ENCODE measurements around the gene MTCL1.

Gene MTCL1

DNA sequence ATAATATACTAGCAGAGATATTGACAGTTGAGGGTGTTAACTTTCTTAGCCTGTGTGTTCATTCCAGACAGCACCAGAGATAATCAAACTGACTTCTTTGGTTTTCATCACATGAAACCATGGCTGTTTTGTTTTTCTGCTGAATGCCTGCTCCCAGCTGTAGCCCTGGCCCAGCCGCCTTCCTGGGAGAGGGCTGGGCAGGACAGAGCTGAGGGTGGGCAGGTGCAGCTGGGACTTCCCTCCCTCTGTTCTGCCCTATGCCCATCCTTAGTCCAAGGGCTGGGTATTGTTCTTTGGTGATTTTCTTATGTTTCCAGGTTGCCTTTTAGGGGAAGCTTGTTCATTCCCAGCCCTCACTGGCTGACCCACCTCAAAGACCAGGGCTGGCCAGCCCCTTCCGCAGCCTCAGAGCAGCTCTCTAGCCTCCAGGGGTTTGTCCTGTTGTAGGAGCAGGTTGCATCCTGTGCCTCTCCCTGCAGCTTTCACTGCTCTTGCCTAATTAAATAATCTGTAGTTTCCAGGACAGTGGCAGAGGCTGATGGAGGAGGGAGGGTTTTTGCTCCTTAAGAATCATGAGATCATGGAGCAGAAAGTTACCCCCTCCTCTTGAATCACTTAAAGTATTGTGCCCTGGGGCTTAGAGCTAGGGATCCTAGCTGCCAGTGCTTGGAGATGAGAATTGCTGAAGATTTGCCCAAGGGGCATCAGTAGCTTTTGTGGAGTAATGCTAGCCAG lies 61.4 kb downstream of the MTCL1 start:
- peak; percentile 21; the same call in 1 of the 3 replicates for ATAC-seq (ENCODE audit: low read depth)
- no peaks in the 10 kb centered on the region for H3K4me1 ChIP-seq (ENCODE audit: insufficient read depth, poor library complexity, severe bottlenecking)

GRCh38 chr18:8767340-8767739 lies 62.0 kb downstream of the MTCL1 start:
- no peak for DNase-seq (ENCODE audit: low spot score)
- H3K27ac ChIP-seq (ENCODE audit: poor library complexity, severe bottlenecking), result no peak overlapping the region
- ATAC-seq (ENCODE audit: low read depth), result no peak

More for the DNA sequence above, 61.4 kb downstream of the MTCL1 start:
- Histone ChIP-seq H3K9me3 (ENCODE audit: severe bottlenecking) (no peaks in the 10 kb centered on the region), H3K36me3 (ENCODE audit: low read depth) (peaks cover 19% of the 10 kb centered on the region), H3K27me3 (ENCODE audit: insufficient read depth, poor library complexity, severe bottlenecking) (no peaks in the 10 kb centered on the region), H3K4me3 (ENCODE audit: severe bottlenecking) (no peak overlapping the region), H3K27ac (ENCODE audit: poor library complexity, severe bottlenecking) (no peak overlapping the region)
- DNase-seq (ENCODE audit: low spot score), result no peak
- TF ChIP-seq, protein P1, sequence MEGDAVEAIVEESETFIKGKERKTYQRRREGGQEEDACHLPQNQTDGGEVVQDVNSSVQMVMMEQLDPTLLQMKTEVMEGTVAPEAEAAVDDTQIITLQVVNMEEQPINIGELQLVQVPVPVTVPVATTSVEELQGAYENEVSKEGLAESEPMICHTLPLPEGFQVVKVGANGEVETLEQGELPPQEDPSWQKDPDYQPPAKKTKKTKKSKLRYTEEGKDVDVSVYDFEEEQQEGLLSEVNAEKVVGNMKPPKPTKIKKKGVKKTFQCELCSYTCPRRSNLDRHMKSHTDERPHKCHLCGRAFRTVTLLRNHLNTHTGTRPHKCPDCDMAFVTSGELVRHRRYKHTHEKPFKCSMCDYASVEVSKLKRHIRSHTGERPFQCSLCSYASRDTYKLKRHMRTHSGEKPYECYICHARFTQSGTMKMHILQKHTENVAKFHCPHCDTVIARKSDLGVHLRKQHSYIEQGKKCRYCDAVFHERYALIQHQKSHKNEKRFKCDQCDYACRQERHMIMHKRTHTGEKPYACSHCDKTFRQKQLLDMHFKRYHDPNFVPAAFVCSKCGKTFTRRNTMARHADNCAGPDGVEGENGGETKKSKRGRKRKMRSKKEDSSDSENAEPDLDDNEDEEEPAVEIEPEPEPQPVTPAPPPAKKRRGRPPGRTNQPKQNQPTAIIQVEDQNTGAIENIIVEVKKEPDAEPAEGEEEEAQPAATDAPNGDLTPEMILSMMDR (IDR thresholded peaks at IDR 0.05; ENCODE audit: poor library complexity, severe bottlenecking), result no peak

GRCh38 chr18:8769509-8770095 lies 64.2 kb downstream of the MTCL1 start:
- no peak overlapping the region for H3K27ac ChIP-seq (ENCODE audit: poor library complexity, severe bottlenecking)
- peaks cover 4% of the 10 kb centered on the region for H3K36me3 ChIP-seq (ENCODE audit: low read depth)

More at GRCh38 chr18:8767340-8767739, 62.0 kb downstream of the MTCL1 start:
- TF ChIP-seq, protein P1 (IDR thresholded peaks at IDR 0.05; ENCODE audit: poor library complexity, severe bottlenecking), result no peak
- H3K4me3 ChIP-seq (ENCODE audit: severe bottlenecking), result no peak overlapping the region
- no peaks in the 10 kb centered on the region for H3K4me1 ChIP-seq (ENCODE audit: insufficient read depth, poor library complexity, severe bottlenecking)
- H3K9me3 ChIP-seq (ENCODE audit: severe bottlenecking), result no peaks in the 10 kb centered on the region
- H3K27me3 ChIP-seq (ENCODE audit: insufficient read depth, poor library complexity, severe bottlenecking), result no peaks in the 10 kb centered on the region
- H3K36me3 ChIP-seq (ENCODE audit: low read depth), result peaks cover 13% of the 10 kb centered on the region

DNA sequence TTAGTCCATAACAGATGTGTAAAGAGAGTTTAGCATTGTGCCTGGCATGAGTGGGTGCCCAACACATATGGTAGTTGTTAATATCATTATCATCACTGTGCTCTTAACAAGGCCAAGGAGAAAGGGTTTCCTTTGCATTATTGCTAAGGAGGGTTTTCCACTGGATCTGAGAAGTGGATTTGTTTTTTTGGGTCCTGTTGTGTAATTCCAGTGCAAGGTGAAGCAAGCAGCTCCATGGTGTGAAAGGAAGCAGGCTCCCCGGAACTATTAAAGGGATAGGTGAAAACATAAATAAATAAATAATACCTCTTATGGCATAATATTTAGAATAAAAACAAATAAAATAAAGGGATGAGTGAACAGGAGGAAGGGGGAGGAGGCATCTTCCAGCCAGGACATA lies 65.3 kb downstream of the MTCL1 start:
- DNase-seq (ENCODE audit: low spot score), result no peak
- peaks cover 4% of the 10 kb centered on the region for H3K36me3 ChIP-seq (ENCODE audit: low read depth)
- H3K27ac ChIP-seq (ENCODE audit: poor library complexity, severe bottlenecking), result no peak overlapping the region
- no peak for ATAC-seq (ENCODE audit: low read depth)
- no peaks in the 10 kb centered on the region for H3K4me1 ChIP-seq (ENCODE audit: insufficient read depth, poor library complexity, severe bottlenecking)
- TF ChIP-seq, protein P1 (IDR thresholded peaks at IDR 0.05; ENCODE audit: poor library complexity, severe bottlenecking), result no peak
- no peaks in the 10 kb centered on the region for H3K9me3 ChIP-seq (ENCODE audit: severe bottlenecking)
- no peak overlapping the region for H3K4me3 ChIP-seq (ENCODE audit: severe bottlenecking)
- H3K27me3 ChIP-seq (ENCODE audit: insufficient read depth, poor library complexity, severe bottlenecking), result no peaks in the 10 kb centered on the region

More at GRCh38 chr18:8769509-8770095, 64.2 kb downstream of the MTCL1 start:
- DNase-seq (ENCODE audit: low spot score), result no peak
- TF ChIP-seq, protein P1 (IDR thresholded peaks at IDR 0.05; ENCODE audit: poor library complexity, severe bottlenecking), result no peak
- no peak for ATAC-seq (ENCODE audit: low read depth)
- H3K4me3 ChIP-seq (ENCODE audit: severe bottlenecking), result no peak overlapping the region
- H3K4me1 ChIP-seq (ENCODE audit: insufficient read depth, poor library complexity, severe bottlenecking), result no peaks in the 10 kb centered on the region
- no peaks in the 10 kb centered on the region for H3K9me3 ChIP-seq (ENCODE audit: severe bottlenecking)
- H3K27me3 ChIP-seq (ENCODE audit: insufficient read depth, poor library complexity, severe bottlenecking), result no peaks in the 10 kb centered on the region

- TF ChIP-seq, protein P1 (IDR thresholded peaks at IDR 0.05; ENCODE audit: poor library complexity, severe bottlenecking), result no peak
- no peak overlapping the region for H3K27ac ChIP-seq (ENCODE audit: poor library complexity, severe bottlenecking)
- H3K27me3 ChIP-seq (ENCODE audit: insufficient read depth, poor library complexity, severe bottlenecking), result no peaks in the 10 kb centered on the region
- H3K9me3 ChIP-seq (ENCODE audit: severe bottlenecking), result no peaks in the 10 kb centered on the region
- H3K36me3 ChIP-seq (ENCODE audit: low read depth), result peaks cover 4% of the 10 kb centered on the region
- H3K4me3 ChIP-seq (ENCODE audit: severe bottlenecking), result no peak overlapping the region
- ATAC-seq (ENCODE audit: low read depth), result no peak
- no peak for DNase-seq (ENCODE audit: low spot score)
- no peaks in the 10 kb centered on the region for H3K4me1 ChIP-seq (ENCODE audit: insufficient read depth, poor library complexity, severe bottlenecking)
Observed at GRCh38 chr18:8771930-8772329, 66.6 kb downstream of the MTCL1 start.
